NCI-H2227 (cell line): ENCODE results near the gene LDB3.

ENCODE experiments used
- DNase-seq: peaks from one replicate; lab custom pipeline; 2025; ENCODE audit not compliant: unreplicated experiment; lab: John Stamatoyannopoulos, UW

The LDB3 gene

GRCh38 chr10:86664341-86665217, 3.7 kb upstream of the LDB3 start:
- no peak for DNase-seq

GRCh38 chr10:86665218-86665607, 3.1 kb upstream of the LDB3 start:
- no peak for DNase-seq

GRCh38 chr10:86665868-86666267, 2.4 kb upstream of the LDB3 start:
- no peak for DNase-seq

- no peak for DNase-seq
Measured at GRCh38 chr10:86666538-86666937, 1.8 kb upstream of the LDB3 start.

GRCh38 chr10:86667421-86668181, 710 bp upstream of the LDB3 start:
- DNase-seq: no peak

- no peak for DNase-seq
Measured at GRCh38 chr10:86670290-86670811, 2.0 kb downstream of the LDB3 start.

GRCh38 chr10:86670876-86671275, 2.6 kb downstream of the LDB3 start:
- DNase-seq: no peak

GRCh38 chr10:86671419-86671818, 3.1 kb downstream of the LDB3 start:
- DNase-seq: no peak

- no peak for DNase-seq
Measured at GRCh38 chr10:86671985-86672710, 3.8 kb downstream of the LDB3 start.

- DNase-seq: no peak
Measured at GRCh38 chr10:86673216-86673826, 5.0 kb downstream of the LDB3 start.

- DNase-seq: no peak
Measured at GRCh38 chr10:86673827-86674581, 5.7 kb downstream of the LDB3 start.

GRCh38 chr10:86674912-86675311, 6.6 kb downstream of the LDB3 start:
- DNase-seq: no peak

GRCh38 chr10:86677374-86677773, 9.1 kb downstream of the LDB3 start:
- DNase-seq: no peak

- no peak for DNase-seq
Measured at GRCh38 chr10:86678999-86679792, 10.9 kb downstream of the LDB3 start.

GRCh38 chr10:86681047-86681446, 12.7 kb downstream of the LDB3 start:
- no peak for DNase-seq

- no peak for DNase-seq
Measured at GRCh38 chr10:86681722-86682386, 13.5 kb downstream of the LDB3 start.

GRCh38 chr10:86682675-86683074, 14.4 kb downstream of the LDB3 start:
- DNase-seq: no peak

- peak; percentile 2 for DNase-seq
Measured at GRCh38 chr10:86684331-86685097, 16.2 kb downstream of the LDB3 start.
